Transverse colon (tissue), 4 donors: Measurements from ENCODE around the gene CRMP1. TPM values are rescaled to one million over a fixed set of nuclear protein-coding genes. Genes with fewer than 3 reads are reported as not detected.

Experiments
- DNase-seq: peaks from one replicate; pipeline ENCODE4 v3.0.0-alpha.2; 2019
- H3K27ac ChIP-seq, 4 donors: fragments of 200-600 bp; sonication (generic); 2 replicates each; pipeline ENCODE4 v1.5.1; 2016 to 2018; ENCODE audit warnings: inconsistent platforms in 4 of 4
- H3K27me3 ChIP-seq: fragments of 200-600 bp; sonication (generic); 2 replicates; pipeline ENCODE4 v1.5.1; 2017; ENCODE audit warnings: inconsistent platforms
- H3K36me3 ChIP-seq, 4 donors: fragments of 200-600 bp; sonication (generic); 2 replicates each; pipeline ENCODE4 v1.5.1; 2017 to 2019; ENCODE audit warnings: inconsistent platforms in 4 of 4
- H3K4me1 ChIP-seq, 4 donors: fragments of 200-600 bp; sonication (generic); 2 replicates each; pipeline ENCODE4 v1.5.1; 2017 to 2020; ENCODE audit warnings: inconsistent platforms in 4 of 4
- H3K4me3 ChIP-seq, 4 donors: fragments of 200-600 bp; sonication (generic); 1 replicate in 1 of 4; 2 replicates in 3 of 4; pipeline versions ENCODE4 v1.5.1 to v1.6.1; 2017 to 2019; ENCODE audit warnings: inconsistent platforms in 4 of 4
- H3K9me3 ChIP-seq, 2 donors: fragments of 200-600 bp; sonication (generic); 2 replicates each; pipeline ENCODE4 v1.5.1; 2017 to 2019; ENCODE audit warnings: inconsistent platforms in 2 of 2
- EP300 ChIP-seq: sonication (generic); formaldehyde crosslinking; IDR thresholded peaks from one replicate; pipeline ENCODE4 v1.6.1; 2017; ENCODE audit warnings: antibody characterized with exemption, low read depth
- POLR2A ChIP-seq: fragments of 450-650 bp; IDR thresholded peaks from one replicate; pipeline ENCODE4 v1.6.1; 2016; ENCODE audit warnings: antibody characterized with exemption, mild to moderate bottlenecking, moderate library complexity
- POLR2AphosphoS5 ChIP-seq, 3 donors: sonication (generic); formaldehyde crosslinking; IDR thresholded peaks; one replicate each; pipeline ENCODE4 v1.6.1; 2016; ENCODE audit warnings: antibody characterized with exemption in 3 of 3
- WGBS, 2 donors: methylation state at CpG; one replicate each; pipeline ENCODE4 v1.1.5; 2018; ENCODE audit warnings: low coverage in 1 of 2; 5-methylcytosine and 5-hydroxymethylcytosine counted together
- in situ Hi-C, 4 donors: fragments of 200-750 bp; cut with MboI; loops; one replicate each; pipeline versions ENCODE4 v1.15.0 to v1.15.1; 2017; ENCODE audit warnings: low sequenced_read_pairs in 3 of 4, low pct_ligation_motif_present in 1 of 4, low pct_unique_long_range_greater_than_20kb in 1 of 4
- intact Hi-C: fragments of 100-400 bp; cut with DNase I; formaldehyde crosslinking; loops from one replicate; pipeline ENCODE4 v1.15.1; 2023; ENCODE audit warnings: low total_unique reads
- total RNA-seq, 4 donors: library from RNA; depleted of rRNA; stranded (reverse); fragments of >200 nt; gene quantifications; one replicate each; pipeline ENCODE4 v1.1.0, GENCODE V29; 2016
- TF ChIP-seq, protein P1 (sequence below), 5 experiments: fragments of 200-600 bp in 3 of 5; fragments of 450-650 bp in 2 of 5; sonication (generic) in 3 of 5; IDR thresholded peaks; 1 replicate in 2 of 5; 2 replicates in 3 of 5; pipeline ENCODE4 v1.5.1; 2016 to 2017; ENCODE audit warnings: antibody characterized with exemption in 5 of 5, inconsistent platforms in 3 of 5, mild to moderate bottlenecking in 2 of 5, moderate library complexity in 1 of 5

Gene CRMP1
- total RNA-seq, 4 donors from 2014 or later: 0.55 to 3.0 (median 2.1) TPM; not detected in 1

DNA sequence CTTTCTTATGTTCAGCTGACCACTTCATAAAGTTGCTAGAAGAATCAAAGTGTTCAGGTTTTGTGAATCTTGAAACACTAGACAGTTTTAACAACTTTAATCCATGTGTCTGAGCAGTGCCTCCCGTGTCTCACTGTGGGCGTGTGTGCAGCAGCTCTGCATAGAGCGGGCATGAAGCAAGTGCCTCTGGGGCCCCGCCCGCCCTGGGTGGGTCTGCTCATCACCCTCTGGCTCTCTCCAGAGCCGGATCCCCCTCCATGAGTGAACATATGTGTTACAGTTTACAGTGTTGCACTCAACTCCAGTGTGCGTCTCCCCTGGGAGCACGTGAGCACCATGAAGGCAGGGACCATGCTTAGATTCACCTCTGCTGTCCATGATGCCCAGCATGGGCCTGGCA, 37.6 kb upstream of the CRMP1 start:
- TF ChIP-seq POLR2AphosphoS5 (IDR thresholded peaks at IDR 0.05) (no peak), POLR2A (no peak), EP300 (no peak)
- TF ChIP-seq, protein P1, sequence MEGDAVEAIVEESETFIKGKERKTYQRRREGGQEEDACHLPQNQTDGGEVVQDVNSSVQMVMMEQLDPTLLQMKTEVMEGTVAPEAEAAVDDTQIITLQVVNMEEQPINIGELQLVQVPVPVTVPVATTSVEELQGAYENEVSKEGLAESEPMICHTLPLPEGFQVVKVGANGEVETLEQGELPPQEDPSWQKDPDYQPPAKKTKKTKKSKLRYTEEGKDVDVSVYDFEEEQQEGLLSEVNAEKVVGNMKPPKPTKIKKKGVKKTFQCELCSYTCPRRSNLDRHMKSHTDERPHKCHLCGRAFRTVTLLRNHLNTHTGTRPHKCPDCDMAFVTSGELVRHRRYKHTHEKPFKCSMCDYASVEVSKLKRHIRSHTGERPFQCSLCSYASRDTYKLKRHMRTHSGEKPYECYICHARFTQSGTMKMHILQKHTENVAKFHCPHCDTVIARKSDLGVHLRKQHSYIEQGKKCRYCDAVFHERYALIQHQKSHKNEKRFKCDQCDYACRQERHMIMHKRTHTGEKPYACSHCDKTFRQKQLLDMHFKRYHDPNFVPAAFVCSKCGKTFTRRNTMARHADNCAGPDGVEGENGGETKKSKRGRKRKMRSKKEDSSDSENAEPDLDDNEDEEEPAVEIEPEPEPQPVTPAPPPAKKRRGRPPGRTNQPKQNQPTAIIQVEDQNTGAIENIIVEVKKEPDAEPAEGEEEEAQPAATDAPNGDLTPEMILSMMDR (IDR thresholded peaks at IDR 0.05): no peak
- in situ Hi-C loops: no loop called here
- Histone ChIP-seq H3K27ac (no peak overlapping the region), H3K4me3 (no peak overlapping the region), H3K4me1 (no peaks in the 10 kb centered on the region), H3K27me3 (peaks cover 25% of the 10 kb centered on the region), H3K36me3 (no peaks in the 10 kb centered on the region), H3K9me3 (no peaks in the 10 kb centered on the region)
- no peak for DNase-seq
- 59% methylated on average over 8 of the region's 8 CpGs; no CpG with 5 or more reads in 1 of the 2 donors for WGBS, 2 donors
- intact Hi-C loops: no loop called here

DNA sequence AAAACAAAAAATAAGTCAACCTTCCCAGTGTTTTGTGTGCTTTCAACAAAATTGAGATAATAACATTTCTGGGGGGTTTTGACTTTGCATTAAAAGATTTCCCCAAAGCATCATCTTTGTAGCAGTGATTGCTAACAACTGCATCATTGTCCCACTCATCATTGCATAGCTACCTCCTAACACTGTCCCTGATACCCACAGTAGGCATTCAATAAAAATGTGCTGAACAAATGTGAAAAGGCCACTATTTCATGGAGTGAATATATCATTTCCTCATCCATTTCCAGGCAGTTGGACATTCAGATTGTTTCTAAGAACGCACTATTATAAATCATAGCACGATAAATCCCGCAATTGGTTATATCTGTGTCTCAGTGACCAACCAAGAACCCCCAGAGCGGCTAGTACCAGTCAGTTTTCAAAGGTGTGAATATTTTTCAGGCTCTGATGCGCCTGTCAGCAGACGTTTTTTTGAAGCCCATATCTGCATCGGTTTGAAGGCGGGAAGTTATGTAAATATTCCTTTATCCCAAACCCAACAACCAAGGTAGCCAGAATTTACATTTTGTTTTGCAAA, 36.0 kb upstream of the CRMP1 start:
- H3K9me3 ChIP-seq: no peaks in the 10 kb centered on the region
- H3K36me3 ChIP-seq: no peaks in the 10 kb centered on the region
- in situ Hi-C loops: no loop called here
- intact Hi-C loops: no loop called here
- H3K4me3 ChIP-seq: no peak overlapping the region
- H3K27ac ChIP-seq: no peak overlapping the region
- no peaks in the 10 kb centered on the region for H3K4me1 ChIP-seq
- 64 to 65% methylated on average over 8 of the region's 8 CpGs for WGBS, 2 donors
- no peak for DNase-seq
- no peak for TF ChIP-seq EP300
- TF ChIP-seq POLR2AphosphoS5 (IDR thresholded peaks at IDR 0.05): no peak
- no peak for TF ChIP-seq POLR2A
- TF ChIP-seq, protein P1 (IDR thresholded peaks at IDR 0.05): no peak
- peaks cover 28% of the 10 kb centered on the region for H3K27me3 ChIP-seq

DNA sequence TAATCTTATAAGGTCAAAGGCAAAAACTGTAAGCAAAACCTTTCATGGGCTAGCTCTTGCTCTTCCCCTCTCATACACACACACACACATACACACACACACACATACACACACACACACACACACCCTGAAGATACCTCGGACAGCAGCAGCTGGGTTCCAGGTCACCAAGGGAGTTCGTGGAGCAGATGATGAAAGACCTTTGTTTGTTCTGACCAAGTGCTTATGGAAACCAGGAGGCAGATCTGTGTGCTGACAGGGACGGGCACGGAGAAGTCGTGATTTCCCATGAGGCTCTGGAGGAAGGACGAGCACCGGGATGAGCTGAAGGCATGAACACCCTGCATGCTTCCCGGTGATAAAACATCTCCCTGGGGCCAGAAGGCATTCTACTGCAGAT, 35.4 kb upstream of the CRMP1 start:
- no peak for DNase-seq
- Histone ChIP-seq H3K27me3 (peaks cover 25% of the 10 kb centered on the region), H3K4me3 (no peak overlapping the region), H3K27ac (no peak overlapping the region), H3K36me3 (no peaks in the 10 kb centered on the region), H3K4me1 (no peaks in the 10 kb centered on the region), H3K9me3 (no peaks in the 10 kb centered on the region)
- in situ Hi-C loops: no loop called here
- WGBS, 2 donors: 68 to 100% methylated on average over 1 to 8 of the region's 8 CpGs
- no peak for TF ChIP-seq POLR2A
- TF ChIP-seq POLR2AphosphoS5 (IDR thresholded peaks at IDR 0.05): no peak
- TF ChIP-seq, protein P1 (IDR thresholded peaks at IDR 0.05): no peak
- no peak for TF ChIP-seq EP300
- intact Hi-C loops: no loop called here

DNA sequence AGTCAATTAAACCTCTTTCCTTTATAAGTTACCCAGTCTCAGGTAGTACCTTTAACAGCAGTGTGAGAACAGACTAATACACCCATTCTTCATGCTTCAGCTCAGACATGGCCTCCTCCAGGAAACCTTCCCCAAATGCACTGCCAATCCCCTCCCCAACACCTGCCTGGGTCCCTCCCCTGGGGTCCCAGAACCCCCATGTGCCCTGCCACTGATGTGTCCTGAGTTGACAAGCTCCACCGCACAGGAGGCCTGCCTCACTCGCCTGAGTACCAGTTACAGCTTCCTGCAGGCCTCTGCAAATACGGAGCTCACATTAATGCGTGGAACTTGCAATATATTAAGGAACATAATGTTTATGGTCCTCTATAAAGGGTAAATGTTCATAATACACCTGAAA, 34.9 kb upstream of the CRMP1 start:
- 73% methylated on average over 2 to 4 of the region's 4 CpGs for WGBS, 2 donors
- in situ Hi-C loops: no loop called here
- H3K36me3 ChIP-seq: no peaks in the 10 kb centered on the region

More for the DNA sequence above, 34.9 kb upstream of the CRMP1 start:
- Histone ChIP-seq H3K9me3 (no peaks in the 10 kb centered on the region), H3K27me3 (peaks cover 22% of the 10 kb centered on the region), H3K4me3 (no peak overlapping the region), H3K27ac (no peak overlapping the region), H3K4me1 (no peaks in the 10 kb centered on the region)
- intact Hi-C loops: no loop called here
- DNase-seq: no peak
- TF ChIP-seq POLR2A (no peak), EP300 (no peak), POLR2AphosphoS5 (IDR thresholded peaks at IDR 0.05) (no peak)
- TF ChIP-seq, protein P1 (IDR thresholded peaks at IDR 0.05): no peak
